ENCODE results near the gene LRFN4.

LRFN4 gene

GRCh38 chr11:66854231-66854661 is 2.6 kb upstream of the LRFN4 start:
- TF ChIP-seq CTCF (IDR thresholded peaks at IDR 0.05; ENCODE audit: low read depth, low read length, missing control alignments): no peak
- Histone ChIP-seq H3K27ac (no peak overlapping the region), H3K4me3 (ENCODE audit: low read depth, low read length) (no peak overlapping the region), H3K36me3 (replicated peaks) (peaks cover 21% of the 10 kb centered on the region), H3K27me3 (replicated peaks) (no peaks in the 10 kb centered on the region)
- no peak for DNase-seq
- in situ Hi-C loops (cut with HindIII; ENCODE audit: low pct_ligation_motif_present, low sequenced_read_pairs): no loop called here

- DNase-seq: no peak
- H3K4me3 ChIP-seq (ENCODE audit: low read depth, low read length): no peak overlapping the region
- no peak for TF ChIP-seq CTCF (IDR thresholded peaks at IDR 0.05; ENCODE audit: low read depth, low read length, missing control alignments)
- H3K27ac ChIP-seq: no peak overlapping the region
- in situ Hi-C loops (cut with HindIII; ENCODE audit: low pct_ligation_motif_present, low sequenced_read_pairs): no loop called here
- H3K36me3 ChIP-seq (replicated peaks): peaks cover 20% of the 10 kb centered on the region
- H3K27me3 ChIP-seq (replicated peaks): no peaks in the 10 kb centered on the region
Observed at GRCh38 chr11:66854729-66855211, 2.1 kb upstream of the LRFN4 start.

GRCh38 chr11:66855574-66856495 is 1.0 kb upstream of the LRFN4 start:
- Histone ChIP-seq H3K27me3 (replicated peaks) (no peaks in the 10 kb centered on the region), H3K4me3 (ENCODE audit: low read depth, low read length) (peak overlapping the region; percentile 72), H3K36me3 (replicated peaks) (peaks cover 20% of the 10 kb centered on the region), H3K27ac (peak overlapping the region; percentile 84)
- DNase-seq: peak; percentile 76
- no peak for TF ChIP-seq CTCF (IDR thresholded peaks at IDR 0.05; ENCODE audit: low read depth, low read length, missing control alignments)
- in situ Hi-C loops (cut with HindIII; ENCODE audit: low pct_ligation_motif_present, low sequenced_read_pairs): no loop called here

- Histone ChIP-seq H3K27me3 (replicated peaks) (no peaks in the 10 kb centered on the region), H3K27ac (peak overlapping the region; percentile 17), H3K4me3 (ENCODE audit: low read depth, low read length) (peak overlapping the region; percentile 72), H3K36me3 (replicated peaks) (peaks cover 16% of the 10 kb centered on the region)
- in situ Hi-C loops (cut with HindIII; ENCODE audit: low pct_ligation_motif_present, low sequenced_read_pairs): no loop called here
- no peak for DNase-seq
- no peak for TF ChIP-seq CTCF (IDR thresholded peaks at IDR 0.05; ENCODE audit: low read depth, low read length, missing control alignments)
Observed at GRCh38 chr11:66857234-66857926, 516 bp downstream of the LRFN4 start.

GRCh38 chr11:66857927-66858185 is 992 bp downstream of the LRFN4 start:
- Histone ChIP-seq H3K27me3 (replicated peaks) (no peaks in the 10 kb centered on the region), H3K4me3 (ENCODE audit: low read depth, low read length) (peak overlapping the region; percentile 72)
- in situ Hi-C loops (cut with HindIII; ENCODE audit: low pct_ligation_motif_present, low sequenced_read_pairs): no loop called here

More at GRCh38 chr11:66857927-66858185, 992 bp downstream of the LRFN4 start:
- Histone ChIP-seq H3K27ac (no peak overlapping the region), H3K36me3 (replicated peaks) (peaks cover 16% of the 10 kb centered on the region)
- TF ChIP-seq CTCF (IDR thresholded peaks at IDR 0.05; ENCODE audit: low read depth, low read length, missing control alignments): no peak
- DNase-seq: no peak
